GM15510 (cell line): Measurements from ENCODE around the gene CDH20.

Source experiments
- POLR2A ChIP-seq: IDR thresholded peaks from 3 replicates; pipeline ENCODE4 v1.6.1; 2011; ENCODE audit warnings: borderline replicate concordance; ENCODE audit not compliant: insufficient read length; ENCODE audit errors: extremely low read depth

The CDH20 gene

DNA sequence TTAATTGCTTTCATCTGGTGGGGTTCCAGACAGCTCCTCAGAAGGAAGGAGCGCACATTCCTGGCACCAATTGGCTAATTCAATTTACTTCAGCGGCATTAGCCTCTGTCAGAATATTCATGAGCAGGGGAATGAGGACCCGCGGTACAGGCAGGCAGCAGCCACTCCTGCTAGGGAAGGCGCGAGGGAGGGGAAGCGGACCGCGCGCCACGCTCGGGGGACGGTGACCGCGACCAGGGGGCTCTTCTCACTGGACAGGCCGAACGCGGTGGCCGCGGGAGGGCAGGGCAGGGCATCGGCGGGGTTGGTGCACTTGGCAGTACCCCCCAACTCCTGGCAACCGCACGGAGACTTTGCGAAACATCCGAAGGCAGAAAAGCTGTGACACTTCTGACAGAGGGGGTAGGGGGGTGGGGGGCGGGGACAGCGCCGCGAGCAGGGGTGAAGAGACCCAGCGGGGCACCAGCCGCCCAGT lies at the start of gene CDH20:
CDH20 (plus strand) TSS at position 160 of the 475 bp plus-strand sequence.
- no peak for TF ChIP-seq POLR2A

DNA sequence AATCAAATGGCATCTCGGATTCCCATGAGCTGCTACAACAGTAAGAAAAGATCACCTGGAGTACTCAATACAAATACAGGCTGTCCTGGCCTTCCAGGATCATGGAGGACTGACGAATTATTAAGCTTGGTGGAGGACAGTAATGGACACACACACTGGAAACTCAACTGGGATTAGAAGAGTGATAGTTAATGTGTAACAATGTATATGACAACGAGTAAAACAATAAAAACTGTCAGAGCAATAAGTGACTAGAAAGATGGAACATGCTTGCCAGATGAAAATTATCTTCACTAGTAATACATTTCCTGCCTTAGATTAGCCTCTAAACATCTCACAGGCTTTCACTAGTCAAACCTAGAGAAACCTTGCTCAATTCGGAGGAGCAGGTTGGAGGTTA lies 49.2 kb upstream of the CDH20 start:
- TF ChIP-seq POLR2A = no peak

DNA sequence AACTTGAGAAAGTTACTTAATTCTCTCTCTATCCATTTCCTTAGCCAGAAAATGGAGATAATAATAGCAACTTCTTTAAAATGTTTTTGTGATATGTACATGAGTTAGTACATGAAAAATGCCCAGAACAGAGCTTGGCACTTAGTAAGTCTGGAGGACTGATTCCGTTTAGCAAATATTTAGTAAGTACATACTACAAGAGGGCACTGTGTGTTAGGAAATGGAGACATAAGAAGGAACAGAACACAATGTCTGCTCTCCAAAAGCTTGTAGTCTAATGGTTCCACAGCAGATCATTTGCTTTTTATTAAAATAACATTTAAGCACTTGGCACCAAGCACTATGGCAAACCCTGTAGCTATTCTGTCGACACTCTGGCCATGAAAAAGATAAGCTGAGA lies 47.5 kb upstream of the CDH20 start:
- no peak for TF ChIP-seq POLR2A

DNA sequence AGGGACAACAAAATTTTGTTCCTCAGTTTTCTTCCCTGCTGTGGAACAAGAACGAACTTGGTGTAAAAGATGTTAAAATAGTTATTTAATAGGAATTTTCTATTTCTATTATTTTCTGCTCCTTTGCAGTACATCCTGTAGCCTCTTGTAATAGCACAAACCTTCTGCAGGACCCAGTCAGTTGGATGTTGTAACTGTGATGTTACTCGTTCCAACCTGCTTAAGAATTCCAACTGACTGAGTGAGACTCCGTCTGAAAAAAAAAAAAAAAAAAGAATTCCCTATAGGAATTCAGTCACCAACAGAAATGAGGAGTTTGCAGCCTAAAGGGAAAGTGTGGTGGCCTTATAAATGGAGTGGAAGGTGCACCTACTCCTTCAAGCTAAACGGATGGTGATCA lies 46.4 kb upstream of the CDH20 start:
- TF ChIP-seq POLR2A = no peak

DNA sequence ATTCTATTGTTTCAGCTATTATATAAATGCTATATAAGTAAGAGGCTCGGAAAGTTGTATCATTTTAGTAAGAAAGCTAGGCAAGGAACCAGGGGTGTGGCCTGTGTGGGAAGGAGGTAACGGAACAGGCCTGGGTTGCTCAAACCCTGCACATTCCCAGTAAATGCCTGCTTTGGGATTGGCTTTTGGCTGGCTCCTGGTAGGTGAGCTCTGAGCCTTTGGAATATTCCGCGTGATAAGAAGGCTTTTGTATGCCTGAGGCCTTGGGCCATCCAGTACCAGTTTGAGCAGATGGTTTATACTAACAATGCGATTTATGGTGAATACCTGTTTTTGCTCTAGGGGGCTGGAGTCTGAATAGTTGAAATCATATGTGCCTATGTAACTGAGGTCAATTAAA lies 42.6 kb upstream of the CDH20 start:
- TF ChIP-seq POLR2A = no peak

DNA sequence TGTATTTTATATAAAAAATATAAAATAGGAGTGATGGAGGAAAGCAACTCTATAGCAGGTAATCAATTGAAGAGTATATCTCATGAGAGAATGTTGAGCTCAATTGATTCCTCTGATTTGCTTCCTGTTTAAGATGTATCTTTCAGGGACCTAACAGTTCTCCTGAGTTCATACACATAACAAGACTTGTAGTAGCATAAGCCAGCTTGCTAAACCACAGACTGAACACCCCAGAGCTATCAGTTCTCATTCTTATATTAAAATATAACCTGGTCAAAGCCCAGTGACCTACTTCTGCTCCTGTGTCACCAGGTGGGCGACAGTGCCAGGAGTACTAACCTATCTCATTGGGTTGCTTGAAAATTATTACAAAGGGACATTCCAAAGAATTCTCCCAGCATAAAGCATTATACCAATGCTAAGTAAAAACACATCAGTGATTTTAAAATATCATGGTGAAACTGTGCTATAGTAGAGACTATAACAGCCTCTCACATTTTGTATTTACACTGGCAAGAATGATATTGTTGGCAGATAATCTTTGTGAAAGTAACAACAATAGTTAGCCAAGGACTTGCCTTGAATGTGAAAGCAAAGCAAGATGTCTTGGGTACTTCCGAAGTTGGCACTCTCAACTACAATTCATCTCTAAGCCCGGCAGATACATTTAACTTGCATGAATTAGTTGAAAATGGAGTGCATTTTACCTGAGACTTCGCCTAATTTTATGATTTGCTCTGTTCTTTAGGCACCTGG lies 40.8 kb upstream of the CDH20 start:
- no peak for TF ChIP-seq POLR2A

DNA sequence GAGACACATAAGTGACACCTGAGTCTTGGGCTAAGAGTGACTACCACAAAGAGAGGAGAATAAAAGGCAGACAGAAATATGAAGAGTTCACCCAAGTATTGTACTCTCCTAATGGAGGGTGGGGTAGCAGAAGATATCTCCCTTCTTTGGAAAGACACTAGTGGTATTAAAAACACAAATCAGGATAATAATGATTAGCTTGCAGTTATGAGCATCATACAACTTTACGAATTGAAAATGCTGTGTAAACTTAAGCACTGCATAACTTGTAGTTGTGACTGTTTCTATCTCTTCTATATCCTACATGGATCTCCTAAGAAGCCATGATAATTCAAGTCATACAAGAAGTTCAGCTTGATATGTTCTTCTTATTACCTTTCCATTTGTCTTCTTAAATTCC lies 38.1 kb upstream of the CDH20 start:
- no peak for TF ChIP-seq POLR2A

DNA sequence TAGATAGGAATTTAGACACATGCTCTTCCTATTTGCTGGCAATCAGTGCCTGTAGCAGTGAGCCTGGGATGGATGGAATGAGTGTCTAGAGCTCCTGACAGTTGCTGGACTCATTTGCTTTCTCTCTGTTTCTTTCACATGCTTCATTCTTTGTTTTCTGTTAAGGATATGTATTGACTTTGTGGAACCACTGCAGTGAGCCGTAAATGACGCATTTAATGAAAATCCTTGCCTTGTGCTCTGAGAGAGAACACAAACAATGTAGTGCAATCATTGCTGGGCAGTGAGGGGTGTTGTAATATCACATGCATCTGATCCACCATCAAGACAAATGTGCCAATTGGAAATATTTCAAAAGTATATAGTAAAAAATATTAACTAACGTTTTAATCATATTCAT lies 25.2 kb upstream of the CDH20 start:
- no peak for TF ChIP-seq POLR2A

DNA sequence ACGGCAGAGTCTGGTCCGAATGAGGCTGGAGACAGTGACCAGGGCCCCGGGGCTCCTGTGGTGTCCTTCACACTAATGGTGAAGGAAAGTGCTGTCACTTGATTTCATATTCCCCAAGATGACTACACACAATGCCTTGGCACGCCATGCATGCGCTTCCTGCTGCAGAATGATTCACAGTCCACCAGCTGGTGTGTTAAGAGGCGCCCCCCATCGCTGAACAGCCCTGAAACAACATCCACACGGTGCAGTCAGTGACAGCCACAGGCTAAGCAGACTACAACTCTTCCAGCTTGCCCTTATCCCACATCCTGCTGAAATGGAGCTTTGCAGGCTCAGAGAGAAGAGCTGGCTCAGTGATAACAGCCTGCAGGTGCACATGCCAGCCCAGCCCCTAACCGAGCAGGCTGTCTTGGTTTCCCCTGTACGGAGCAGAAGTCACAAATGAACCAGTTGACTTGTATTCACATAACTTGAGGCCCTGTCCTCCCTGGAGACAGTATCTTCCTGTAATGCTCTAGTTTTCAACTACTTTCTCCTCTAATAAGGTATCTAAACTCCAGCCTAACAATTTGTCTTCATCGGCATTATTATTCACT lies 24.3 kb upstream of the CDH20 start:
- TF ChIP-seq POLR2A = no peak

DNA sequence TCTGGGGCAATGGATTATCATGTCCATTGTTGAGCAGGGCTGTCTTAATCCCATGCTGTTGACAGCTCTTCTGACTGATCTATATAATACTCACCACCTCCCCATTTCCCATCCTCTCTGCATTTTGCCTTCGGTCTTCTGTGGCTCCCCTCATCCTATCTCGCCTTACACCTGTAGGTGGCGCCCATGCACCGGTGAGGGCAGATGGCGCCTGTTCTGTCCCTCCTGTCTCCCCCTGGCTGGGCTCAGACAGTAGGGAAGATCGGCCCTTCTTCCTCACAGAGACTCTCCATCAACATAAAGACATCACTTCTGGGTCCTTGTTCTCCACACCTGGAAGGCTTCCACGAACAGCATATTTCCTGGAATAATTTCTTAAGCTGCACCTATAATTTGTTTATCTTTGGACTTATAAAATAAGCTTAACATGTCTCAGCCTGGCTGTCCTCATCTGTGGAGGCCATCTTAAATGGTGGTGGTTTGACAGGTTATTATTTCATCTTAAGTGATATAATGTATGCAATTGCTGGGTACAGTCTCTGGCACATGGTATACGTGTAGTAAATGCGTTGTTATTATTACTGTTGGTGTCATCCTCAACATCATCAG lies 10.9 kb upstream of the CDH20 start:
- no peak for TF ChIP-seq POLR2A

DNA sequence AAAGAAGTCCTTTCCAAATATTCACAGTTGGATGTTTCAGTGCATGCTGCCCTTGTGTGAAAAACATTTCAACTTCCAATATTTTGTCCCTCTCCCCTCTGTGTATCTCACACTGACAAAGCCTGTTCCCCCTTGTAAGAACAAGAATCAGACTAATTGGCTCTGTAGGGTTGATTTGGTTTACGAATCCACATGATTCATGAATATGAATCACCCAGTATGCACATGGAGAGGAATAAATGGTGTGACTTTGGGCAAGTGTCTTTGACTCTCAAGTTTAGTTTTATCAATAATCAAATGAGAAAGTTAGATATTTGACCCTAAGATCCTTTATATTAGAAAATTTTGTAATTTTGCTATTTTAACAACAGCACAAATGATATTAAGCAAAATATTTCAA lies 9.3 kb upstream of the CDH20 start:
- TF ChIP-seq POLR2A = no peak

DNA sequence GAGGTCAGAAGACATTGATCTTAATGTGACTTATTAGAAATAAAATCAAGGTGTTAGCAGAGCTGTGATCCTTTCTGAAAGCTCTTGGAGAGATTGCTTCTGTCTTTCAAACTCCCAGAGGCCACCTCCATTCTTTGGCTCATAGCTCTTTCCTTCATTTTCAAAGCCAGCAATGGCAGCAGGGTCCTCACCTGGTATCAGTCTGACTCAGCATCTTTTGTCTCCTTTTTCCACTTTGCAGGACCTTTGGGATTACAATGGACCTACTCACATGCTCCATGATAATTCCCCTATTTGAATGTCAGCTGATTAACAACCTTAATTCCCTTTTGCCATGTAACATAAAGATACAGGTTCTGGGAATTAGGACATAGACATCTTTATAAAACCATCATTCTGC lies 6.8 kb upstream of the CDH20 start:
- TF ChIP-seq POLR2A = no peak

DNA sequence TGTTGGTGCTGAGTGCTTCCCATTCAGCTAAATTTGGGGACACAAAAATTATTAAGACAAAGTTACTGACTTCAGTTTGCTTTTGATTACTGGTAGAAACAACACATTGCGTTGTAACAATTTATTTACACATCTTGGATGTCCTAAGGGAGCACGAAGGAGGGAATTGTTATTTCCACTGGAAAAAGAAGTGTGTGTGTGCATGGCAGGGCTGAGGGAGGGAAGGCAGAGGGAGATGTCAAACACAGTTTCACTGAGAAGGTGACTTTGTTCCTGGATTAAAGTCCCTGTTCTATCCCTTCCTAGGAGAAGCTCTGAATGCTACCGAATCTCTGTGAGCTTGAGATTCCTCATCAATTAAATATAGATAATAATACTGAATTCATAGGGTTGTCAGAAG lies 3.8 kb upstream of the CDH20 start:
- TF ChIP-seq POLR2A = no peak

DNA sequence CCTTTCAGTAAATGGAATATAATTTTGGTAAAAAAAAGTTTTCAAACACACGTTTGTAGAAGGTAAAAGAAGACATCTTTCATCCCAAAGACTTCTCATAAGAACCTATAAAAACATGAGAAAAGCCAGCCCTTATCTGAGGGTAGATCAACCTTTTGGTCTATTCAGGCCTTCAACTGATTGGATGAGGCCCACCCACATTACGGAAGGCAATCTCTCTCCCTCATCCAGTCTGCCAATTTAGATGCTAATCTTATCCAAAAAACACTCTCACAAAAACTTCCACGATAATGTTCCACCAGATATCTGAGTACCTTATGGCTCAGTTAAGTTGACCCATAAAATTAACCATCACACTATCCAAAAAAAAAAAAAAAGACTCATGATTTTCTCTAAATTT lies 2.2 kb upstream of the CDH20 start:
- TF ChIP-seq POLR2A = no peak

DNA sequence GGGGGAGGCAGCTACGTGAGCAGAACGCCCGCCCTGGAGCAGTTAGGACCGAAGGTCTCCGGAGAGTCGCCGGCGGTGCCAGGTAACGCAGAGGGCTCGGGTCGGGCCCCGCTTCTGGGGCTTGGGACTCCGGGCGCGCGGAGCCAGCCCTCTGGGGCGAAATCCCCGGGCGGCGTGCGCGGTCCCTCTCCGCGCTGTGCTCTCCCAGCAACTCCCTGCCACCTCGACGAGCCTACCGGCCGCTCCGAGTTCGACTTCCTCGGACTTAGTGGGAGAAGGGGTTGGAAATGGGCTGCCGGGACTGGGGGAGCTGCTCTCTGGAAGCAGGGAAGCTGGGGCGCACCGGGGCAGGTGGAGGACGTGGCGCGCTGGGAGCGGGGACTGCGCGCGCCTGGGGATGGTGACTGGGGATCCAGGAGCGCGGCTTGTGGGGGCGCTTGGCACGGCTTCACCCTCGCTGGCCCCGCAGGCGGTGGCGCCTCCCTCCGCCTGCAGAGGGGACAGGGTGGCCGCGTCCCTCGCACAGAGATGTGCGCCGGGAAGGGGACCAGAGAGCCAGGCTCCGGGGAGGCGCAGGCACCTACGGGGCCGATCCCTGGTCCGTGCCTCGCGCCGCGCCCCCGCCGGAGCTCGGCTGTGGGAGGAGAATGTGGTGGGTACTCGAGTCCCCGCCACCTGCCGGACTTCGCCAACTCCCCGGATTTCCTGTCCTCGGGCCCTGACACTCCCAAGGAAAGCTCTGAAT lies 688 bp downstream of the CDH20 start:
- TF ChIP-seq POLR2A = no peak

DNA sequence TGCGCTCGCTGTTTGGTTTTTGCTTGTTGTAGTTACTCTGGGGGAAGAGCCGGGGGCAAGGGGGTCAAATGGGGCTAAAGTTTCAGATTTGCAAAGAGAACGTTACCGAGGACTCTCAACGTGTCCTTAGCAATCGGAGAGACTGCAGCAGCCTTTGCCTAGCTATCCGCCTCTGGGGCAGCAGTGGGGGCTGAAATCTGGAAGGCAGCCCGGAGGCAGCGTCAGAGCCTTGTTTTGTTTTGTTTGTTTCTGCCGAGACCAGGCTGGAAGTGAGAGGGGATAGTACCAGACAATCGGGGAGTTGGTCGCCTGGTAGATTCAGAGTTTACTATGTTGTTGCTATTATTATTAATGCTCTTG lies 1.2 kb downstream of the CDH20 start:
- no peak for TF ChIP-seq POLR2A

DNA sequence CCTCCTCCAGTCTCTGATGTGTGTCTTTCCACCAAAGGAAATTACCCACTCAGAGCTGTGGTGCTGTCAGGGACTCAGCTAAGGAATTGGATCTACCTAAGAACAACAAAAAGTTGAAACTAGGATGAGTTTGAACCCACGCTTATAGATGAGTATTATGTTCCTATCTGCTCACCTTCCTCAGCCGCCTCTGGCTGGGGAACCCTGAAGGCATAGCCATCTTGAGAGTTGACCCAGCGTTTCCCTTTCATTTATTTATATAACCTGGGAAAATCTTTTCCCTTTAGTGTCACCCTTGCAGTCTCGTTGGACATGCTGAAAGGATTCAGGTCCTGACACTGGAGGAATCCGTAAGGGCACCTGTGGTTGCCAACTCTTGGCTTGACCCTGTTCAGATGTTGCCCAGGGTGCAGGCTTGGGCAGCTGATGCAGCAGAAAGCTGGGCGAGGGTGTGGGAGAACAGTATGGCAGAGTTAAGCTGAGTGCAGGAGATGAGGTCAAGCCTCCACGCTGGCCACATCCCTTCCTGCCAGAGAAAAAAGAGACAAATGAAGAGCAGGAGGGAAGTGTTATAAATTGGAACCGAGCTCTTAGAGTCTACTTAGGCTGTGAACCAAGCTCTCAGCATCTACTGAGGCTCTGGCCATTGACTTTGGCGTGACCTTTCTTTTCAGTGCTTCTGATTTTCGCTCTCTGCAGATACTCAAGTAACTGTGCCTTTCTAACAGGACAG lies 1.9 kb downstream of the CDH20 start:
- TF ChIP-seq POLR2A = no peak
